BJ (cell line): ENCODE results near the gene MORN3. TPM values are rescaled to one million over a fixed set of nuclear protein-coding genes. Genes with fewer than 3 reads are reported as not detected.

Source experiments
- CTCF ChIA-PET: fragments of 350-600 bp; formaldehyde crosslinking; extraction: SDS; loops from one replicate; lab custom pipeline; 2021; ENCODE audit warnings: antibody characterized with exemption, inconsistent platforms; lab: Yijun Ruan, JAX
- POLR2A ChIA-PET: fragments of 300-600 bp; sonication (Branson Sonifier 250); formaldehyde crosslinking; extraction: SDS; loops from one replicate; lab custom pipeline; 2021; ENCODE audit warnings: antibody characterized with exemption; lab: Charles Lee
- DNase-seq: peaks from one replicate; pipeline ENCODE4 v3.0.0-alpha.2; 2011; ENCODE audit warnings: low read depth
- H3K27me3 ChIP-seq: 2 replicates; pipeline ENCODE4 v1.6.0; 2011; ENCODE audit warnings: low read length; ENCODE audit not compliant: control insufficient read depth, insufficient read depth
- H3K36me3 ChIP-seq: 2 replicates; pipeline ENCODE4 v1.5.1; 2011; ENCODE audit warnings: low read length; ENCODE audit not compliant: control insufficient read depth, insufficient read depth
- H3K4me3 ChIP-seq: 2 replicates; pipeline ENCODE4 v1.5.1; 2011; ENCODE audit warnings: low read depth, mild to moderate bottlenecking, control low read depth, low read length
- CTCF ChIP-seq: IDR thresholded peaks from 2 replicates; pipeline ENCODE4 v1.5.1; 2011; ENCODE audit warnings: low read depth, mild to moderate bottlenecking, control low read depth, inconsistent platforms, low read length, moderate library complexity; ENCODE audit not compliant: insufficient read depth
- polyA plus RNA-seq: library from polyadenylated mRNA; depleted of rRNA; stranded (reverse); fragments of >200 nt; gene quantifications from 2 replicates; pipeline ENCODE4 v1.2.3, GENCODE V29; 2011

The MORN3 gene
- polyA plus RNA-seq, 1 experiment: 0.28 TPM

- TF ChIP-seq CTCF: no peak
- H3K36me3 ChIP-seq: no peaks in the 10 kb centered on the region
- ChIA-PET POLR2A (no interaction called here), CTCF (interaction anchor here (1.1 to 3.7 kb wide), 3 partner anchors 10 to 67 kb away, joined by 3 to 18 read pairs (median 4); no protein-coding TSS in a partner anchor)
- DNase-seq: no peak
- no peaks in the 10 kb centered on the region for H3K27me3 ChIP-seq
- no peak overlapping the region for H3K4me3 ChIP-seq
Observed at GRCh38 chr12:121620333-121620891, 49.0 kb downstream of the MORN3 start.

GRCh38 chr12:121618659-121619233, 50.7 kb downstream of the MORN3 start:
- CTCF ChIA-PET: interaction anchor here (3.7 kb wide), 1 partner anchor 66 kb away, joined by 18 read pairs; no protein-coding TSS in a partner anchor
- POLR2A ChIA-PET: no interaction called here
- no peak for DNase-seq
- Histone ChIP-seq H3K36me3 (no peaks in the 10 kb centered on the region), H3K27me3 (no peaks in the 10 kb centered on the region), H3K4me3 (no peak overlapping the region)
- TF ChIP-seq CTCF: no peak

- no peak overlapping the region for H3K4me3 ChIP-seq
- no peak for TF ChIP-seq CTCF
- POLR2A ChIA-PET: interaction anchor here (0.6 kb wide), 1 partner anchor 110 kb away, joined by 3 read pairs; no protein-coding TSS in a partner anchor
- no peaks in the 10 kb centered on the region for H3K27me3 ChIP-seq
- no peak for DNase-seq
- CTCF ChIA-PET: interaction anchor here (1.0 kb wide), 1 partner anchor 11 kb away, joined by 3 read pairs; the partner anchor contains the start of gene ORAI1
- H3K36me3 ChIP-seq: no peaks in the 10 kb centered on the region
Observed at GRCh38 chr12:121614872-121615467, 54.5 kb downstream of the MORN3 start.

GRCh38 chr12:121613462-121613861, 56.0 kb downstream of the MORN3 start:
- ChIA-PET POLR2A (no interaction called here), CTCF (no interaction called here)
- Histone ChIP-seq H3K36me3 (no peaks in the 10 kb centered on the region), H3K4me3 (no peak overlapping the region), H3K27me3 (no peaks in the 10 kb centered on the region; the same call in 1 of the 2 replicates)
- DNase-seq: no peak
- TF ChIP-seq CTCF: no peak

GRCh38 chr12:121611306-121611705, 58.1 kb downstream of the MORN3 start:
- no peaks in the 10 kb centered on the region; the same call in 1 of the 2 replicates for H3K27me3 ChIP-seq
- ChIA-PET CTCF (interaction anchor here (1.3 to 1.6 kb wide), 2 partner anchors 13 to 183 kb away, joined by 3 to 5 read pairs; no protein-coding TSS in a partner anchor), POLR2A (no interaction called here)
- no peaks in the 10 kb centered on the region for H3K36me3 ChIP-seq
- TF ChIP-seq CTCF: no peak
- no peak for DNase-seq
- H3K4me3 ChIP-seq: no peak overlapping the region
